ENCODE results near the gene MACF1. TPM values are rescaled to one million over a fixed set of nuclear protein-coding genes. Genes with fewer than 3 reads are reported as not detected.
"Not testable (repeated sequence)": the region's sequence is repeated elsewhere in the genome, so short reads cannot be mapped to it uniquely, and the experiment has no call there.

MACF1 gene
- total and polyA plus RNA-seq, 12 donors, result 85.3 to 379 (median 305) TPM

GRCh38 chr1:39159224-39160036 lies 45.1 kb upstream of the MACF1 start:
- peak in 5 of 8 donors; percentile 25 to 50 (median 43) for ATAC-seq
- Histone ChIP-seq H3K9me3 (no peaks in the 10 kb centered on the region), H3K27me3 (no peaks in the 10 kb centered on the region), H3K4me3 (no peak overlapping the region), H3K27ac (peak overlapping the region in 2 of 10 donors; percentile 12 to 55), H3K4me1 (peaks cover 15 to 70% (median 47%) of the 10 kb centered on the region in 9 donors), H3K36me3 (no peaks in the 10 kb centered on the region)
- intact Hi-C loops (cut with DNase I), result no loop called here
- no peak for TF ChIP-seq CTCF (IDR thresholded peaks at IDR 0.05)
- 90 to 98% methylated on average over 1 of the region's 1 CpG for WGBS, 2 donors
- no peak for DNase-seq

GRCh38 chr1:39160703-39161102 lies 43.8 kb upstream of the MACF1 start:
- H3K36me3 ChIP-seq, result no peaks in the 10 kb centered on the region
- intact Hi-C loops (cut with DNase I), result no loop called here
- H3K27ac ChIP-seq, result no peak overlapping the region
- peaks cover 8 to 70% (median 49%) of the 10 kb centered on the region in 9 donors for H3K4me1 ChIP-seq
- no peaks in the 10 kb centered on the region for H3K9me3 ChIP-seq
- peak in 3 of 9 donors; percentile 32 to 40 (median 38) for TF ChIP-seq CTCF (IDR thresholded peaks at IDR 0.05)
- no peak for ATAC-seq
- no peak overlapping the region for H3K4me3 ChIP-seq
- H3K27me3 ChIP-seq, result no peaks in the 10 kb centered on the region
- no peak for DNase-seq

- H3K27me3 ChIP-seq; H3K27ac ChIP-seq; intact Hi-C loops (cut with DNase I); ATAC-seq; H3K36me3 ChIP-seq; H3K4me3 ChIP-seq; H3K9me3 ChIP-seq; DNase-seq: not testable (repeated sequence)
- peaks cover 11 to 80% (median 60%) of the 10 kb centered on the region in 9 donors for H3K4me1 ChIP-seq
- WGBS, 2 donors, result 90 to 96% methylated on average over 8 of the region's 8 CpGs
These were observed 42.7 kb upstream of the MACF1 start for GRCh38 chr1:39161811-39162210.

GRCh38 chr1:39163469-39163868 lies 41.0 kb upstream of the MACF1 start:
- no peak for TF ChIP-seq CTCF (IDR thresholded peaks at IDR 0.05)
- intact Hi-C loops (cut with DNase I), result no loop called here
- no peak for ATAC-seq
- H3K36me3 ChIP-seq, result no peaks in the 10 kb centered on the region
- no peak overlapping the region for H3K27ac ChIP-seq
- H3K4me3 ChIP-seq, result no peak overlapping the region
- H3K4me1 ChIP-seq, result peaks cover 11 to 79% (median 61%) of the 10 kb centered on the region in 9 donors
- no peak for DNase-seq
- H3K9me3 ChIP-seq, result no peaks in the 10 kb centered on the region
- no peaks in the 10 kb centered on the region for H3K27me3 ChIP-seq

DNA sequence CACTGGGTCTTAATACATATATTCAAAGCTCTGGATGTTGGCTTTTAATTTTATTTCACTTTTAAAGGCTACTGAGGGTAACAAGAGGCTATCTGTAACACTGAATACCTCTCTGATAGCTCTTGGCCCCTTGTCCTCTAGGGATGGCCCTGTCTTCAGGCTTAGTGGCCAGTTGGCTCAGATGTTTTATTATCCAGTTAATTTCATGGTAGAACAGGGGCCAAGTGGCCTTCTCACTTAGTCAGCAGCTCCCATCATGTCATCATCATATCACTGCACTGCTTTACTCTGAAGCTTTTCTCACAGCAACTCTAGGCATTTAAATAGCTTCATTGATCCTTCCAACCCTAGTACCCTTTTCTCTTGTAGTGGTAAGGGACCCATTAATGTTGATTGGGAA lies 40.2 kb upstream of the MACF1 start:
- DNase-seq, result no peak
- no peaks in the 10 kb centered on the region for H3K36me3 ChIP-seq
- ATAC-seq, result peak in 1 of 8 donors; percentile 21
- H3K9me3 ChIP-seq, result no peaks in the 10 kb centered on the region
- H3K27me3 ChIP-seq, result no peaks in the 10 kb centered on the region
- no peak overlapping the region for H3K4me3 ChIP-seq
- H3K27ac ChIP-seq, result peak overlapping the region in 3 of 10 donors; percentile 4 to 11 (median 8)
- TF ChIP-seq CTCF (IDR thresholded peaks at IDR 0.05), result no peak
- H3K4me1 ChIP-seq, result peaks cover 11 to 74% (median 53%) of the 10 kb centered on the region in 9 donors
- intact Hi-C loops (cut with DNase I), result no loop called here

Measured in heart right ventricle (tissue), 16 donors.